Measurements from ENCODE around the gene LRRFIP1.
"Not testable (repeated sequence)": the region's sequence is repeated elsewhere in the genome, so short reads cannot be mapped to it uniquely, and the experiment has no call there.

The LRRFIP1 gene

GRCh38 chr2:237685408-237685807, 58.0 kb downstream of the LRRFIP1 start:
- DNase-seq (ENCODE audit: low read depth in 2 of 2) = no peak

GRCh38 chr2:237686659-237687136, 59.3 kb downstream of the LRRFIP1 start:
- DNase-seq (ENCODE audit: low read depth in 2 of 2) = no peak

- DNase-seq (ENCODE audit: low read depth in 2 of 2) = no peak
Measured at GRCh38 chr2:237688081-237688480, 60.7 kb downstream of the LRRFIP1 start.

- DNase-seq (ENCODE audit: low read depth in 2 of 2) = not testable (repeated sequence)
Measured at GRCh38 chr2:237688541-237688940, 61.2 kb downstream of the LRRFIP1 start.

- DNase-seq (ENCODE audit: low read depth in 2 of 2) = no peak
Measured at GRCh38 chr2:237689336-237690131, 62.1 kb downstream of the LRRFIP1 start.

- DNase-seq (ENCODE audit: low read depth in 2 of 2) = no peak
Measured at GRCh38 chr2:237691029-237691907, 63.9 kb downstream of the LRRFIP1 start.

- DNase-seq (ENCODE audit: low read depth in 2 of 2) = peak; percentile 90 to 96
Measured at GRCh38 chr2:237691908-237692600, 64.7 kb downstream of the LRRFIP1 start.

GRCh38 chr2:237692601-237693290, 65.4 kb downstream of the LRRFIP1 start:
- DNase-seq (ENCODE audit: low read depth in 2 of 2) = no peak

- no peak for DNase-seq (ENCODE audit: low read depth in 2 of 2)
Measured at GRCh38 chr2:237693291-237693994, 66.1 kb downstream of the LRRFIP1 start.

GRCh38 chr2:237694415-237695194, 67.2 kb downstream of the LRRFIP1 start:
- DNase-seq (ENCODE audit: low read depth in 2 of 2) = no peak

- DNase-seq (ENCODE audit: low read depth in 2 of 2) = no peak
Measured at GRCh38 chr2:237695201-237695780, 67.9 kb downstream of the LRRFIP1 start.

- DNase-seq (ENCODE audit: low read depth in 2 of 2) = no peak
Measured at GRCh38 chr2:237696461-237696860, 69.1 kb downstream of the LRRFIP1 start.

- DNase-seq (ENCODE audit: low read depth in 2 of 2) = peak in 1 of 2 donors; percentile 35
Measured at GRCh38 chr2:237697586-237698357, 70.4 kb downstream of the LRRFIP1 start.

- DNase-seq (ENCODE audit: low read depth in 2 of 2) = no peak
Measured at GRCh38 chr2:237698358-237698694, 70.9 kb downstream of the LRRFIP1 start.

GRCh38 chr2:237699870-237700511, 72.6 kb downstream of the LRRFIP1 start:
- DNase-seq (ENCODE audit: low read depth in 2 of 2) = no peak

GRCh38 chr2:237700512-237701032, 73.2 kb downstream of the LRRFIP1 start:
- DNase-seq (ENCODE audit: low read depth in 2 of 2) = peak; percentile 58 to 72

- DNase-seq (ENCODE audit: low read depth in 2 of 2) = no peak
Measured at GRCh38 chr2:237701033-237701858, 73.9 kb downstream of the LRRFIP1 start.

All from activated CD4-positive, alpha-beta T cell treated with anti-CD3 and anti-CD28 coated beads for 24 hours (primary cell).